ENCODE measurements around the gene HDAC9.

The HDAC9 gene

DNA sequence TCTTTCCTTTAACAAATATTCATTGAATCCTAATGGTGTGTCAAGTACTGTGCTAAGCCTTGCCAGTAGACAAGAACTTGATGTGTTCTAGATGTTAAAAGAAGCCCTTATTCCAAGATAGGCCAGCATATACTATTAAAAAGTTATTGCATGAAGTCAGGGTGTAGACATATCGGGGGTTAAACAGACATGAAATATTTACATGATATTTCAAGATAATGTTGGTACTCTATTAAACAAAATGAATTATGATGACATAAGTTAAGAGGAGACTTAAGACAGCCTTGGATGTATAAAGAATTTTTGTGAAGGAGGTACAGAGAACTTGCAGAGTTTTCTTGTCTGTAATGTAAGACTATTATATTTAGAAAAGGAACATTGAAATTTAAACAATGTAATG lies 44.8 kb downstream of the HDAC9 start:
- no peaks in the 10 kb centered on the region for H3K9me2 ChIP-seq (replicated peaks; ENCODE audit: control insufficient read depth, low read length)
- no peak overlapping the region for H3K27ac ChIP-seq (ENCODE audit: low read depth, low read length)
- H3F3A ChIP-seq (ENCODE audit: control insufficient read depth, insufficient read depth) = no peaks in the 10 kb centered on the region
- no peaks in the 10 kb centered on the region for H4K20me1 ChIP-seq (ENCODE audit: control insufficient read depth, insufficient read depth, low read depth, low read length)
- TF ChIP-seq, protein P1, sequence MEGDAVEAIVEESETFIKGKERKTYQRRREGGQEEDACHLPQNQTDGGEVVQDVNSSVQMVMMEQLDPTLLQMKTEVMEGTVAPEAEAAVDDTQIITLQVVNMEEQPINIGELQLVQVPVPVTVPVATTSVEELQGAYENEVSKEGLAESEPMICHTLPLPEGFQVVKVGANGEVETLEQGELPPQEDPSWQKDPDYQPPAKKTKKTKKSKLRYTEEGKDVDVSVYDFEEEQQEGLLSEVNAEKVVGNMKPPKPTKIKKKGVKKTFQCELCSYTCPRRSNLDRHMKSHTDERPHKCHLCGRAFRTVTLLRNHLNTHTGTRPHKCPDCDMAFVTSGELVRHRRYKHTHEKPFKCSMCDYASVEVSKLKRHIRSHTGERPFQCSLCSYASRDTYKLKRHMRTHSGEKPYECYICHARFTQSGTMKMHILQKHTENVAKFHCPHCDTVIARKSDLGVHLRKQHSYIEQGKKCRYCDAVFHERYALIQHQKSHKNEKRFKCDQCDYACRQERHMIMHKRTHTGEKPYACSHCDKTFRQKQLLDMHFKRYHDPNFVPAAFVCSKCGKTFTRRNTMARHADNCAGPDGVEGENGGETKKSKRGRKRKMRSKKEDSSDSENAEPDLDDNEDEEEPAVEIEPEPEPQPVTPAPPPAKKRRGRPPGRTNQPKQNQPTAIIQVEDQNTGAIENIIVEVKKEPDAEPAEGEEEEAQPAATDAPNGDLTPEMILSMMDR (IDR thresholded peaks at IDR 0.05; ENCODE audit: low read depth, low read length, poor library complexity, severe bottlenecking) = no peak
- TF ChIP-seq EZH2phosphoT487 (IDR thresholded peaks at IDR 0.05; ENCODE audit: borderline replicate concordance, low read length) = no peak
- no peaks in the 10 kb centered on the region for H3K27me3 ChIP-seq (ENCODE audit: control insufficient read depth, low read length)
- peaks cover 41% of the 10 kb centered on the region for H3K4me1 ChIP-seq (ENCODE audit: control insufficient read depth, low read length)
- H3K36me3 ChIP-seq (ENCODE audit: control insufficient read depth, low read length) = peaks cover 10% of the 10 kb centered on the region; the same call in 1 of the 2 replicates
- peaks cover 38% of the 10 kb centered on the region for H3K79me2 ChIP-seq (ENCODE audit: control insufficient read depth, low read length)
- H3K4me2 ChIP-seq (ENCODE audit: low read length) = no peak overlapping the region
- H3K4me3 ChIP-seq (ENCODE audit: low read length) = no peak overlapping the region
- H3K9me3 ChIP-seq (ENCODE audit: control insufficient read depth, insufficient read depth, low read length) = no peaks in the 10 kb centered on the region

DNA sequence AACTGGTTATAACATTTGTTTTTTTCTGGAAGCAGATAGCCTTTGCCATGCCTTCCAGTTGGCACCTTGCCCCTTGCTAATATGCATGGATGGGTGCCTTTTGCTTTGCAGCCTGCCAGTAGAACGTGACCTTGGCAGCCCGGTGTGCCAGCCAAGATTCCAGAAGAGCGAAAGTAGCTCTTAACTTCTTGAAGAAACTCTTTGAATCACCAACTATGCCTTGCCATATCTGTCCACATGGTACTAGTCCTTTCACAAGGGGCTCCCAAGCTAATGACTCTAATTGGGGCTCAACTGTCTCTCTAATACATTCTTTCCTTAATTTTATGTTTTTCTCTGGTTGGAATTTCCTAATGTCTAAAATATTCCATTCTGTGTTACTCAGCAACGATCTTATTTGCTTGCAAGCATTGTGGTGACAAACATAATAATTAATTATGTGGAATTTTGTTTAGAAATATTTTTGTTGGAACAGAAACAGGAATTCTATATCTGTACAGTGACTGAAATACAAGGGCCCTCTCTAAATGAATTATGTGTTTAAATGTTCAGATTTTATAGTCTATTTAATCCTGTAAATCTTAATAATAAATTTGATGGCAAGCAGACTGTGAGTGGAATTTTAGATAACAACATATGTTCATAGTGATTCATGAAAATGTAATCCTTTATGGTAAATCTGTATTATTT lies 45.8 kb downstream of the HDAC9 start:
- no peaks in the 10 kb centered on the region for H3K27me3 ChIP-seq (ENCODE audit: control insufficient read depth, low read length)
- H3K4me2 ChIP-seq (ENCODE audit: low read length) = no peak overlapping the region
- no peak overlapping the region for H3K4me3 ChIP-seq (ENCODE audit: low read length)
- no peaks in the 10 kb centered on the region for H3F3A ChIP-seq (ENCODE audit: control insufficient read depth, insufficient read depth)
- H3K79me2 ChIP-seq (ENCODE audit: control insufficient read depth, low read length) = peaks cover 34% of the 10 kb centered on the region
- no peaks in the 10 kb centered on the region for H4K20me1 ChIP-seq (ENCODE audit: control insufficient read depth, insufficient read depth, low read depth, low read length)
- TF ChIP-seq EZH2phosphoT487 (IDR thresholded peaks at IDR 0.05; ENCODE audit: borderline replicate concordance, low read length) = no peak
- TF ChIP-seq, protein P1 (IDR thresholded peaks at IDR 0.05; ENCODE audit: low read depth, low read length, poor library complexity, severe bottlenecking) = no peak
- peaks cover 31% of the 10 kb centered on the region for H3K4me1 ChIP-seq (ENCODE audit: control insufficient read depth, low read length)
- no peak overlapping the region for H3K27ac ChIP-seq (ENCODE audit: low read depth, low read length)
- no peaks in the 10 kb centered on the region for H3K9me2 ChIP-seq (replicated peaks; ENCODE audit: control insufficient read depth, low read length)
- H3K9me3 ChIP-seq (ENCODE audit: control insufficient read depth, insufficient read depth, low read length) = no peaks in the 10 kb centered on the region
- peaks cover 10% of the 10 kb centered on the region; the same call in 1 of the 2 replicates for H3K36me3 ChIP-seq (ENCODE audit: control insufficient read depth, low read length)

DNA sequence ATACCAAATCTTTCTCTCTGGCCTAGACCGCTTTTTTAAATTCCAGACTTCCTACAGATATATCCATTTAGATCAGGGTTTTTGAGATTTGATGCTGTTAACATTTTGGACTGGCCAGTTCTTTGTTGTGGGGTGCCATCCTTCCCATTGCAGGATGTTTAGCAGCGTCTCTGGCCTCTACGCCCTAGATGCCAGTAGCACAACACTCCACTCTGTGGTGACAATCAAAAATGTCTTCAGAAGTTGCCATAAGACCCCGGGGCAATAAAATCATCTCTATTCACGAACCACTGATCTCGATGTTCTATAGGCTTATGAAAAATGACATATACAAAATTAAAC lies 46.3 kb downstream of the HDAC9 start:
- H3K36me3 ChIP-seq (ENCODE audit: control insufficient read depth, low read length) = peaks cover 10% of the 10 kb centered on the region; the same call in 1 of the 2 replicates
- H3K27ac ChIP-seq (ENCODE audit: low read depth, low read length) = no peak overlapping the region
- H3K9me2 ChIP-seq (replicated peaks; ENCODE audit: control insufficient read depth, low read length) = no peaks in the 10 kb centered on the region
- no peaks in the 10 kb centered on the region for H3K27me3 ChIP-seq (ENCODE audit: control insufficient read depth, low read length)
- H3K4me1 ChIP-seq (ENCODE audit: control insufficient read depth, low read length) = peaks cover 30% of the 10 kb centered on the region
- no peak overlapping the region for H3K4me3 ChIP-seq (ENCODE audit: low read length)
- no peaks in the 10 kb centered on the region for H3F3A ChIP-seq (ENCODE audit: control insufficient read depth, insufficient read depth)
- no peaks in the 10 kb centered on the region for H4K20me1 ChIP-seq (ENCODE audit: control insufficient read depth, insufficient read depth, low read depth, low read length)
- H3K4me2 ChIP-seq (ENCODE audit: low read length) = no peak overlapping the region
- TF ChIP-seq, protein P1 (IDR thresholded peaks at IDR 0.05; ENCODE audit: low read depth, low read length, poor library complexity, severe bottlenecking) = no peak
- no peak for TF ChIP-seq EZH2phosphoT487 (IDR thresholded peaks at IDR 0.05; ENCODE audit: borderline replicate concordance, low read length)
- H3K9me3 ChIP-seq (ENCODE audit: control insufficient read depth, insufficient read depth, low read length) = no peaks in the 10 kb centered on the region
- peaks cover 34% of the 10 kb centered on the region for H3K79me2 ChIP-seq (ENCODE audit: control insufficient read depth, low read length)

Measured in DOHH2 (cell line).